Progenitor cell of endocrine pancreas (in vitro differentiated cells): Measurements from ENCODE around the gene CHSY3. TPM values are rescaled to one million over a fixed set of nuclear protein-coding genes. Genes with fewer than 3 reads are reported as not detected.

ENCODE experiments used
- DNase-seq: peaks from one replicate; pipeline ENCODE4 v3.0.0; 2021; ENCODE audit warnings: low spot score; ENCODE audit not compliant: unreplicated experiment
- H3K27ac Mint-ChIP-seq: 2 replicates; pipeline ENCODE4 v1.8.0; 2021; ENCODE audit warnings: mild to moderate bottlenecking, moderate library complexity, mixed read lengths
- H3K27me3 Mint-ChIP-seq: 2 replicates; pipeline ENCODE4 v1.8.0; 2021; ENCODE audit warnings: mixed read lengths
- H3K36me3 Mint-ChIP-seq: 2 replicates; pipeline ENCODE4 v1.8.0; 2022; ENCODE audit warnings: mixed read lengths; ENCODE audit not compliant: insufficient read depth
- H3K4me1 Mint-ChIP-seq: 2 replicates; pipeline ENCODE4 v1.8.0; 2021; ENCODE audit warnings: low read depth, mixed read lengths
- H3K4me3 Mint-ChIP-seq: 2 replicates; pipeline ENCODE4 v1.8.0; 2021; ENCODE audit warnings: low read depth, mild to moderate bottlenecking, moderate library complexity, mixed read lengths
- H3K9me3 Mint-ChIP-seq: 2 replicates; pipeline ENCODE4 v1.8.0; 2021; ENCODE audit warnings: low read depth, mixed read lengths
- total RNA-seq: library from RNA; stranded (reverse); gene quantifications from 2 replicates; pipeline ENCODE4 v1.2.1, GENCODE V29; 2021
- TF ChIP-seq, protein P1 (sequence below): fragments of 200-600 bp; sonication (generic); IDR thresholded peaks from one replicate; pipeline ENCODE4 v1.5.0; 2021; ENCODE audit warnings: antibody characterized with exemption, mild to moderate bottlenecking; ENCODE audit not compliant: unreplicated experiment

The CHSY3 gene
- total RNA-seq, 1 donor from 2014 or later: 0.84 TPM

DNA sequence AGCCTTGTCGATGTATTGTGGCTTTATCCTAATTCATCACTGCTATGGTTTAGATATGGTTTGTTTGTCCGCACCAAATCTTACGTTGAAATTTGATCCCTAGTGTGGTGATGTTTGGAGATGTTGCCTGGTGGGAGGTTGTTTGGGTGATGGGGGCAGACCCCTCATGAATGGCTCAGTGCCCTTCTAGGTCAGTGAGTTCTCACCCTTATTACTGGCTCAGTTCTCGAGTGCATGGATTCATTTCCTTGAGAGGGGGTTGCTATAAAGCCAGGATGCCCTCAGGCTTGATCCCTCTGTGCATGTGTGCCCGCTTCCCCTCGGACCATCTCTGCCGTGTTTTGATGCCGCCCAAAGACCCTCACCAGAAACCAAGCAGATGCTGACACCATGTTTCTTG lies 114.4 kb downstream of the CHSY3 start:
- Mint-ChIP-seq H3K27ac (no peak overlapping the region), H3K27me3 (no peaks in the 10 kb centered on the region), H3K4me3 (no peak overlapping the region), H3K4me1 (peaks cover 2% of the 10 kb centered on the region), H3K9me3 (peaks cover 8% of the 10 kb centered on the region), H3K36me3 (no peaks in the 10 kb centered on the region)
- DNase-seq: no peak
- TF ChIP-seq, protein P1, sequence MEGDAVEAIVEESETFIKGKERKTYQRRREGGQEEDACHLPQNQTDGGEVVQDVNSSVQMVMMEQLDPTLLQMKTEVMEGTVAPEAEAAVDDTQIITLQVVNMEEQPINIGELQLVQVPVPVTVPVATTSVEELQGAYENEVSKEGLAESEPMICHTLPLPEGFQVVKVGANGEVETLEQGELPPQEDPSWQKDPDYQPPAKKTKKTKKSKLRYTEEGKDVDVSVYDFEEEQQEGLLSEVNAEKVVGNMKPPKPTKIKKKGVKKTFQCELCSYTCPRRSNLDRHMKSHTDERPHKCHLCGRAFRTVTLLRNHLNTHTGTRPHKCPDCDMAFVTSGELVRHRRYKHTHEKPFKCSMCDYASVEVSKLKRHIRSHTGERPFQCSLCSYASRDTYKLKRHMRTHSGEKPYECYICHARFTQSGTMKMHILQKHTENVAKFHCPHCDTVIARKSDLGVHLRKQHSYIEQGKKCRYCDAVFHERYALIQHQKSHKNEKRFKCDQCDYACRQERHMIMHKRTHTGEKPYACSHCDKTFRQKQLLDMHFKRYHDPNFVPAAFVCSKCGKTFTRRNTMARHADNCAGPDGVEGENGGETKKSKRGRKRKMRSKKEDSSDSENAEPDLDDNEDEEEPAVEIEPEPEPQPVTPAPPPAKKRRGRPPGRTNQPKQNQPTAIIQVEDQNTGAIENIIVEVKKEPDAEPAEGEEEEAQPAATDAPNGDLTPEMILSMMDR: no peak

GRCh38 chr5:130021000-130021399 lies 116.7 kb downstream of the CHSY3 start:
- Mint-ChIP-seq H3K4me3 (no peak overlapping the region), H3K27ac (no peak overlapping the region), H3K27me3 (no peaks in the 10 kb centered on the region), H3K9me3 (peaks cover under 1% of the 10 kb centered on the region), H3K36me3 (no peaks in the 10 kb centered on the region), H3K4me1 (peaks cover 4% of the 10 kb centered on the region)
- no peak for DNase-seq
- TF ChIP-seq, protein P1: no peak

GRCh38 chr5:130021876-130022275 lies 117.6 kb downstream of the CHSY3 start:
- Mint-ChIP-seq H3K9me3 (no peaks in the 10 kb centered on the region), H3K4me3 (no peak overlapping the region), H3K36me3 (no peaks in the 10 kb centered on the region), H3K4me1 (peaks cover 4% of the 10 kb centered on the region), H3K27ac (no peak overlapping the region), H3K27me3 (no peaks in the 10 kb centered on the region)
- no peak for DNase-seq
- TF ChIP-seq, protein P1: no peak

- Mint-ChIP-seq H3K36me3 (no peaks in the 10 kb centered on the region), H3K9me3 (no peaks in the 10 kb centered on the region), H3K27ac (no peak overlapping the region), H3K4me1 (peaks cover 4% of the 10 kb centered on the region), H3K27me3 (no peaks in the 10 kb centered on the region), H3K4me3 (no peak overlapping the region)
- TF ChIP-seq, protein P1: no peak
- no peak for DNase-seq
Measured at GRCh38 chr5:130023604-130024003, 119.3 kb downstream of the CHSY3 start.

DNA sequence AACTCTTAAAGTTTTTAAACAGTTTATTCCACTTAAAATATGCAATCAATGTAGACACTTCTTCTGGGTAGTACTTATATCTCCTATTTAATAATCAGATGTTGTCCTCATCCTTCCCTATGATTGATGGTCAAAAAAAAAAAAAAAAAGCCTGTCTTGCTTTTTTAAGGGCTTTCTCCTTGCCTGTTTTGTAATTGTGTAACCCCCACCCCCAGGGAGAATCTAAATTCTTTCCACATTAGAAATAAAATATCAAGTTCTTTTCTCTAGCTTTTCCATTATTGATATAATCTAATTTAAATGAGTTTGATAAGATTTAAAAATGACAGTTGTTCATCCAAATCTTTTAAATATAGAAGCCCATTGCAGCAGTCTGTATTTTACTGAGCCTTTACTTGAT lies 119.7 kb downstream of the CHSY3 start:
- H3K36me3 Mint-ChIP-seq: no peaks in the 10 kb centered on the region
- peaks cover 4% of the 10 kb centered on the region for H3K4me1 Mint-ChIP-seq
- no peak for DNase-seq

More for the DNA sequence above, 119.7 kb downstream of the CHSY3 start:
- H3K9me3 Mint-ChIP-seq: no peaks in the 10 kb centered on the region
- H3K4me3 Mint-ChIP-seq: no peak overlapping the region
- TF ChIP-seq, protein P1: no peak
- no peak overlapping the region for H3K27ac Mint-ChIP-seq
- H3K27me3 Mint-ChIP-seq: no peaks in the 10 kb centered on the region
